ENCODE results near the gene LZTFL1. TPM values are rescaled to one million over a fixed set of nuclear protein-coding genes. Genes with fewer than 3 reads are reported as not detected.

LZTFL1 gene
- total RNA-seq, 4 donors from 2014 or later = 6.4 to 14.3 (median 12.0) TPM

DNA sequence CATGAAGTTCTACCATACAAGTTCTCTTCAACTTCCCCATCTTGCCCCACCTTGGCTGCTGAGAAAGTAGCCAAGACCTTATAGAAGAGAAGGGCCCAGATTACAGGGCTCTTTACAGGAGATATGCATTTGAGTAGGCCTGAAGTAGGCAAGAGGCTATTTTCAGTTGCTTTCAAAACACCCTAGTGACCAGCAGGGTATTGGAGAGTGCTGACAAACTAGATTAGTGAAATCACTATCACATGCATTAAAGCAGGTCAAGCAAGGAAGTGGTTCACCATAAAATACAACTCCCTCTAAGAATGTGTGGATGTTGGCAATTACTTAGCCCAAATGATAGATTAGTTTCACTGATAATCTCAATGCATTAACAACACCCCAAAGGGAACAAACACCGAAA is 2.7 kb upstream of the LZTFL1 start:
- Histone ChIP-seq H3K4me1 (peaks cover 6 to 17% (median 9%) of the 10 kb centered on the region in 3 donors), H3K27ac (no peak overlapping the region), H3K4me3 (no peak overlapping the region), H3K27me3 (peaks cover 0 to 10% (median 0%) of the 10 kb centered on the region in 4 donors), H3K9me3 (no peaks in the 10 kb centered on the region), H3K36me3 (no peaks in the 10 kb centered on the region)
- intact Hi-C loops (cut with DNase I) = no loop called here
- WGBS, 2 donors = 80 to 100% methylated on average over 1 of the region's 1 CpG
- no peak for DNase-seq
- no peak for TF ChIP-seq POLR2A (IDR thresholded peaks at IDR 0.05)
- TF ChIP-seq, protein P1, sequence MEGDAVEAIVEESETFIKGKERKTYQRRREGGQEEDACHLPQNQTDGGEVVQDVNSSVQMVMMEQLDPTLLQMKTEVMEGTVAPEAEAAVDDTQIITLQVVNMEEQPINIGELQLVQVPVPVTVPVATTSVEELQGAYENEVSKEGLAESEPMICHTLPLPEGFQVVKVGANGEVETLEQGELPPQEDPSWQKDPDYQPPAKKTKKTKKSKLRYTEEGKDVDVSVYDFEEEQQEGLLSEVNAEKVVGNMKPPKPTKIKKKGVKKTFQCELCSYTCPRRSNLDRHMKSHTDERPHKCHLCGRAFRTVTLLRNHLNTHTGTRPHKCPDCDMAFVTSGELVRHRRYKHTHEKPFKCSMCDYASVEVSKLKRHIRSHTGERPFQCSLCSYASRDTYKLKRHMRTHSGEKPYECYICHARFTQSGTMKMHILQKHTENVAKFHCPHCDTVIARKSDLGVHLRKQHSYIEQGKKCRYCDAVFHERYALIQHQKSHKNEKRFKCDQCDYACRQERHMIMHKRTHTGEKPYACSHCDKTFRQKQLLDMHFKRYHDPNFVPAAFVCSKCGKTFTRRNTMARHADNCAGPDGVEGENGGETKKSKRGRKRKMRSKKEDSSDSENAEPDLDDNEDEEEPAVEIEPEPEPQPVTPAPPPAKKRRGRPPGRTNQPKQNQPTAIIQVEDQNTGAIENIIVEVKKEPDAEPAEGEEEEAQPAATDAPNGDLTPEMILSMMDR (IDR thresholded peaks at IDR 0.05) = no peak

DNA sequence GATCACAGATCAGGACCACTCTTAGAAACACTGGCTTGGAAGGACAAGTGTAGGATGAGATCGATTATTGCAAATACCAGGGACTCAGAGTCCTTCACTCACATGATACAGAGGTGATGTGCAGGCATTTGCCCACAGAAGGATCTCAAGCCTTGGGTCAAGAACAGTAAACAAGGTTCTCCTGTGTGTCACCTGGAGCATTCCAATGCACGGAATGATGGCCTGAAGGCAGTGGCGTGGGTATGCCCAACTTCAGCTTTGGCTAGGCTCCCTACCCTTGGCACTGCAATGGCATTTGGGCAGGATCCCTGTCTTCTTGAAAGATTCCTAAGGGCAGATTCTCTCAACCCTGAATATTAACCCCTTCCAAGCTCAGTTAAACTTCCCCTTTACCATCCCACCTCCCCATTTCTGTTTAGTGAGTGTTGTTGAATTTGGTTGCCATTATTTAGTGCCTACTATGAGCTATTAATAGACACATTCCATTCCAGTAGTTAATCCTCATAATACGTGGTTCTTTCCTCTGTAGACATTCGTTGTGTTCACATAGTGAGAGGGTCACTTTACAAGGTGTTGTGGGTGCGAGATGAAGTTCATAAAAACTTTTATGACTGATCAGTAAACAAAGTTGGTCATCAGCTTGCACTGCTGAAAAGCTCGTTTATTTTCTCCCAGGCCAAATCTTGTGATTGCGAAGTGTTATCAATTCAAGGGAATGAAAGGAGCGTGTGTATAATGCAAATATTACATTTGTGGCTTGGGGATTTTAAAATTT is 1.1 kb upstream of the LZTFL1 start:
- no peak for DNase-seq
- Histone ChIP-seq H3K9me3 (no peaks in the 10 kb centered on the region), H3K4me3 (no peak overlapping the region), H3K4me1 (peaks cover 6 to 17% (median 9%) of the 10 kb centered on the region in 3 donors), H3K36me3 (no peaks in the 10 kb centered on the region), H3K27me3 (peaks cover 0 to 8% (median 0%) of the 10 kb centered on the region in 4 donors), H3K27ac (no peak overlapping the region)
- 72 to 79% methylated on average over 9 of the region's 9 CpGs for WGBS, 2 donors
- intact Hi-C loops (cut with DNase I) = no loop called here
- no peak for TF ChIP-seq POLR2A (IDR thresholded peaks at IDR 0.05)
- TF ChIP-seq, protein P1 (IDR thresholded peaks at IDR 0.05) = no peak

DNA sequence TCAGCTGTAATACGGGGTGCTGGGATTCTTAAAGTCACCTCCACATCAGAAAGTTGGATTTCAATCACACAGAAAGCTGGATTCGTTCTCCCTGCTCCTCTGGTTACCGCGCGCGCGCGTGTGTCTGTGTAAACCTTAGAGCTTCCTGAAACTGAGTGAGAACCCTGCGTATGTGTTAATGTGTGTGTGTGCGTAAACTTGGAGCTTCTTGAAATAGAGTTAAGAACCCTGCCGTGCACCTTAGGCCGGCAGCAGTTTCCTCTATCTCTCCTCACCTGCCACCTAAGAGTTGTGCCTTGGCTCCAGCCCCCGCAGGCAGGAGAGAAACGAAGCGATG is 531 bp downstream of the LZTFL1 start:
- Histone ChIP-seq H3K36me3 (peaks cover 0 to 15% (median 0%) of the 10 kb centered on the region in 3 donors), H3K27me3 (no peaks in the 10 kb centered on the region), H3K27ac (peak overlapping the region in 3 of 4 donors; percentile 7 to 75 (median 64)), H3K9me3 (no peaks in the 10 kb centered on the region), H3K4me3 (peak overlapping the region; percentile 63 to 99 (median 87)), H3K4me1 (peaks cover 6 to 17% (median 9%) of the 10 kb centered on the region in 3 donors)
- DNase-seq = no peak
- WGBS, 2 donors = 0 to 5% methylated on average over 1 to 8 of the region's 15 CpGs
- no peak for TF ChIP-seq POLR2A (IDR thresholded peaks at IDR 0.05)
- TF ChIP-seq, protein P1 (IDR thresholded peaks at IDR 0.05) = no peak
- intact Hi-C loops (cut with DNase I) = no loop called here

DNA sequence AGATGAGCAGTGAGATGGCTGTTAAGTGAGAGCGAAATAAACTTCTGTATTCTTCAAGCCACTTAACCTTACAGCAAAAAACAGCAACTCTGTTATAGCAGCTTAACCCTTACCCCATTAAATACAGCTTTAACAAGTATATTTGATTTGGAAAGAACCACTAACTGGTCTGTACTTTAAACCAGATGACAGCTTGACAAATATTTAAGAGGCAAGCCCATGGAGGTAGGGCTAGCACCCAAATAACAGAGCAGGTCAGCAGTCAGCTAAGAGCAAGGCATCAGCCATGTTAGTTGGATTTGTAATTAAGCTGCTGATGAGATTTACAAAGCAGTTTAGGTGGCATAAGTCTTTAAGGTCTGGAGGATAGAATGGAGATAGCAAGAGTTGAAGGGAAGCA is 3.5 kb downstream of the LZTFL1 start:
- no peak overlapping the region for H3K27ac ChIP-seq
- intact Hi-C loops (cut with DNase I) = no loop called here

GRCh38 chr3:45832699-45833098 is 9.2 kb downstream of the LZTFL1 start:
- Histone ChIP-seq H3K9me3 (no peaks in the 10 kb centered on the region), H3K36me3 (peaks cover 0 to 96% (median 7%) of the 10 kb centered on the region in 3 donors), H3K27ac (no peak overlapping the region), H3K4me1 (no peaks in the 10 kb centered on the region), H3K27me3 (no peaks in the 10 kb centered on the region), H3K4me3 (no peak overlapping the region)
- intact Hi-C loops (cut with DNase I) = no loop called here
- 90 to 94% methylated on average over 5 of the region's 5 CpGs for WGBS, 2 donors
- TF ChIP-seq POLR2A (IDR thresholded peaks at IDR 0.05) = no peak
- TF ChIP-seq, protein P1 (IDR thresholded peaks at IDR 0.05) = peak in 3 of 6 experiments; percentile 26 to 45 (median 38)
- DNase-seq = no peak

More for the DNA sequence above, 3.5 kb downstream of the LZTFL1 start:
- H3K36me3 ChIP-seq = peaks cover 0 to 40% (median 0%) of the 10 kb centered on the region in 3 donors
- WGBS, 2 donors = 86 to 88% methylated on average over 1 of the region's 1 CpG
- H3K27me3 ChIP-seq = no peaks in the 10 kb centered on the region
- peaks cover 6 to 17% (median 9%) of the 10 kb centered on the region in 3 donors for H3K4me1 ChIP-seq
- no peak overlapping the region for H3K4me3 ChIP-seq
- TF ChIP-seq, protein P1 (IDR thresholded peaks at IDR 0.05) = no peak
- no peak for TF ChIP-seq POLR2A (IDR thresholded peaks at IDR 0.05)
- no peaks in the 10 kb centered on the region for H3K9me3 ChIP-seq
- DNase-seq = no peak

Measured in esophagus squamous epithelium (tissue), 5 donors.